ENCODE measurements around the gene ARSA.

GRCh38 chr22:50621356-50621880 lies 6.5 kb downstream of the ARSA start:
- TF ChIP-seq CTCF (IDR thresholded peaks at IDR 0.05): no peak
- no peak for TF ChIP-seq ZFX (IDR thresholded peaks at IDR 0.05; ENCODE audit: borderline replicate concordance)
